ENCODE data around the gene DYRK1A.

The DYRK1A gene

DNA sequence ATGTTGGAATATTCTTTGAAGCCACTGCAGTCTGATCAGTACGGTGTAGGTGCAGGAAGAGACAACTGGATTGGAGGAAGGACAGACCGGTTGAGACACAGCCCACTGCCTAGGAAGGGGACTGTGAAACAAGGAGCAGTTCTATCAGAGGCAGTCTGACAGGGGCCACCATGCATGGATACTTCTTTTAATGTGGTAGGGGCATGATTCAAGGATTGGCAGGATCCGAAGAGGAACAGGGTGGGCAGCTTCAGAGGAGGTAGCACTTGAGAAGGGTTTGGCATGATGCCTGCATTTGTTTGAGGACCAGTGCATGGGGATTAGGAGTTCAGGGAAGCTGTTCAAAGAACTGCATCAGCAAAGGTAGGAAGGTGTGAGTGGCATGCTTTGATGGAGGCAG is 167.9 kb downstream of the DYRK1A start:
- Histone ChIP-seq H3K9me3 (ENCODE audit: control insufficient read depth, low read length) (no peaks in the 10 kb centered on the region), H3K27me3 (ENCODE audit: control insufficient read depth, insufficient read depth, low read length) (no peaks in the 10 kb centered on the region), H3K36me3 (ENCODE audit: control insufficient read depth, insufficient read depth, low read length) (no peaks in the 10 kb centered on the region), H2AFZ (no peak overlapping the region), H3K4me2 (ENCODE audit: low read length) (no peak overlapping the region), H3K4me1 (no peaks in the 10 kb centered on the region), H3K4me3 (ENCODE audit: low read depth, low read length) (no peak overlapping the region), H3K27ac (no peak overlapping the region), H3K79me2 (no peaks in the 10 kb centered on the region), H3K9ac (no peak overlapping the region)
- TF ChIP-seq, protein P1, sequence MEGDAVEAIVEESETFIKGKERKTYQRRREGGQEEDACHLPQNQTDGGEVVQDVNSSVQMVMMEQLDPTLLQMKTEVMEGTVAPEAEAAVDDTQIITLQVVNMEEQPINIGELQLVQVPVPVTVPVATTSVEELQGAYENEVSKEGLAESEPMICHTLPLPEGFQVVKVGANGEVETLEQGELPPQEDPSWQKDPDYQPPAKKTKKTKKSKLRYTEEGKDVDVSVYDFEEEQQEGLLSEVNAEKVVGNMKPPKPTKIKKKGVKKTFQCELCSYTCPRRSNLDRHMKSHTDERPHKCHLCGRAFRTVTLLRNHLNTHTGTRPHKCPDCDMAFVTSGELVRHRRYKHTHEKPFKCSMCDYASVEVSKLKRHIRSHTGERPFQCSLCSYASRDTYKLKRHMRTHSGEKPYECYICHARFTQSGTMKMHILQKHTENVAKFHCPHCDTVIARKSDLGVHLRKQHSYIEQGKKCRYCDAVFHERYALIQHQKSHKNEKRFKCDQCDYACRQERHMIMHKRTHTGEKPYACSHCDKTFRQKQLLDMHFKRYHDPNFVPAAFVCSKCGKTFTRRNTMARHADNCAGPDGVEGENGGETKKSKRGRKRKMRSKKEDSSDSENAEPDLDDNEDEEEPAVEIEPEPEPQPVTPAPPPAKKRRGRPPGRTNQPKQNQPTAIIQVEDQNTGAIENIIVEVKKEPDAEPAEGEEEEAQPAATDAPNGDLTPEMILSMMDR (IDR thresholded peaks at IDR 0.05), result no peak

DNA sequence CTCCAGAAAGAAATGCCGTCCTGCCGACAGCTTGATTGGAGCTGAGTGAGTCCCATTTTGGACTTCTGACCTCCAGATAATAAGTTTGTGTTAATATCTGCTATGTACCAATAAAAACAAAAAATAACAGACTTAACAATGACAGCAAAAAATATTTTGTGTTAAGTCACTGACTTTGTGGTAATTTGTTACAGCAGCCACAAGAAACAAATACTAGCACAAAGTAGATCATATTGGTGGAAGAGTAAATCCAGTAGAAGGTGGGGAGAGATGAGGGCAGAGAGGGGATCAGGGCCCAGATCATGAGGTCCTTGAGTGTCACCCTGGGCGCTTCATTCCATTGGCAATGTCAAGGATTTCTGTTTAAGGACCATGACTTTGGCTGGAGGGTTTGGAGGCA is 168.6 kb downstream of the DYRK1A start:
- Histone ChIP-seq H3K4me1 (no peaks in the 10 kb centered on the region), H3K4me3 (ENCODE audit: low read depth, low read length) (no peak overlapping the region), H3K9me3 (ENCODE audit: control insufficient read depth, low read length) (no peaks in the 10 kb centered on the region), H3K27me3 (ENCODE audit: control insufficient read depth, insufficient read depth, low read length) (no peaks in the 10 kb centered on the region), H3K4me2 (ENCODE audit: low read length) (no peak overlapping the region), H3K79me2 (no peaks in the 10 kb centered on the region), H2AFZ (no peak overlapping the region), H3K27ac (no peak overlapping the region), H3K9ac (no peak overlapping the region), H3K36me3 (ENCODE audit: control insufficient read depth, insufficient read depth, low read length) (no peaks in the 10 kb centered on the region)
- TF ChIP-seq, protein P1 (IDR thresholded peaks at IDR 0.05), result no peak

DNA sequence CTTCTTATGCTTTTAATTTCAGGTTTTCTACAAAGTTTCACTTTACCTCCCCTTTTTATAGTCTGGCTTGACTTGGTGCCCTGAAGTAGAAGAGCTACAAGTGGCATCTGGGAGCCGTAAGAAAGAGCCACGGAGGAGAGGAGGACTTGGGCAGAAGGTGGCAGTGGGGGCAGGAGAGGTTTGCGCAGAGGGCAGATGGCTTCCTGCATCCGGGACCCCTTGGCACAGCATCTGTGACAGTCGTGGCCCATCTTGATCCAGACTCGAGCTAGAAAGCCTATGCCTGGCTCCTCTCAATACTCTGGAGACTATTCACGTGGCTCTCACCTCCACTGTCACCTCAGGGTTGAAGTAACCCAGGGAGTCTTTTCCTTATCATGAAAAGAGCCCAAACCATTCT is 169.1 kb downstream of the DYRK1A start:
- H3K9ac ChIP-seq, result no peak overlapping the region

DNA sequence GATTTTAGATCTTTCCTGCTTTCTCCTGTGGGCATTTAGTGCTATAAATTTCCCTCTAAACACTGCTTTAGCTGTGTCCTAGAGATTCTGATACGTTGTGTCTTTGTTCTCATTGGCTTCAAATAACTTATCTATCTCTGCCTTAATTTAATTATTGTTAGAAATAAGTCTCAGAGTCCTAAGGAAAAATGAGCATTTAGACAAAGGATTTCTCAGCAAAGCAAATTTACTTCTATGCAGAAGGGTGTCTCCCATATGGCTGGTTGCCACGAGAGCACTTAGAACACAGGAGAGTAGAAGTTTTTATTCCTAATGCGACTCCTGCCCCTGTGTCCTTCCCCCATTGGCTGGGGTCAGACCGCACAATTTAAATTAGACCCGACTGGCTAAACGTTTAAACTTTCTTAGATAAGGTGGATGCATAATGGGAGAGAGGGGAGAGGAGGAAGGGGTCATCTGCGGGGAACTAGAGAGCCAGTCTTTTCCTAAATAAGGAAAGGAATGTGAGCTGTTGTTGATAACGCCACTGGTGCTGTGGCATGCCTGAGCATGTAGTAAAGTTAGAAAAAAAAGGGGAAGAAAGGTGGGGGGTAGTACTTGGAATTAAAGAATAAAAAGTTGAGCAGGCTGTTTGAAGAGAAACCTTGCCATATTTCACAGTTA is 170.2 kb downstream of the DYRK1A start:
- TF ChIP-seq, protein P1 (IDR thresholded peaks at IDR 0.05), result no peak
- H3K9ac ChIP-seq, result no peak overlapping the region
- no peak overlapping the region for H3K4me2 ChIP-seq (ENCODE audit: low read length)
- H3K4me3 ChIP-seq (ENCODE audit: low read depth, low read length), result no peak overlapping the region
- H3K9me3 ChIP-seq (ENCODE audit: control insufficient read depth, low read length), result no peaks in the 10 kb centered on the region
- H3K4me1 ChIP-seq, result no peaks in the 10 kb centered on the region
- H3K36me3 ChIP-seq (ENCODE audit: control insufficient read depth, insufficient read depth, low read length), result no peaks in the 10 kb centered on the region
- H3K27ac ChIP-seq, result no peak overlapping the region
- no peaks in the 10 kb centered on the region for H3K27me3 ChIP-seq (ENCODE audit: control insufficient read depth, insufficient read depth, low read length)
- no peaks in the 10 kb centered on the region for H3K79me2 ChIP-seq
- H2AFZ ChIP-seq, result no peak overlapping the region

More for the DNA sequence above, 169.1 kb downstream of the DYRK1A start:
- Histone ChIP-seq H3K9me3 (ENCODE audit: control insufficient read depth, low read length) (no peaks in the 10 kb centered on the region), H3K79me2 (no peaks in the 10 kb centered on the region), H3K4me3 (ENCODE audit: low read depth, low read length) (no peak overlapping the region), H3K27me3 (ENCODE audit: control insufficient read depth, insufficient read depth, low read length) (no peaks in the 10 kb centered on the region), H3K4me1 (no peaks in the 10 kb centered on the region), H3K4me2 (ENCODE audit: low read length) (no peak overlapping the region), H3K36me3 (ENCODE audit: control insufficient read depth, insufficient read depth, low read length) (no peaks in the 10 kb centered on the region), H3K27ac (no peak overlapping the region), H2AFZ (no peak overlapping the region)
- TF ChIP-seq, protein P1 (IDR thresholded peaks at IDR 0.05), result no peak

DNA sequence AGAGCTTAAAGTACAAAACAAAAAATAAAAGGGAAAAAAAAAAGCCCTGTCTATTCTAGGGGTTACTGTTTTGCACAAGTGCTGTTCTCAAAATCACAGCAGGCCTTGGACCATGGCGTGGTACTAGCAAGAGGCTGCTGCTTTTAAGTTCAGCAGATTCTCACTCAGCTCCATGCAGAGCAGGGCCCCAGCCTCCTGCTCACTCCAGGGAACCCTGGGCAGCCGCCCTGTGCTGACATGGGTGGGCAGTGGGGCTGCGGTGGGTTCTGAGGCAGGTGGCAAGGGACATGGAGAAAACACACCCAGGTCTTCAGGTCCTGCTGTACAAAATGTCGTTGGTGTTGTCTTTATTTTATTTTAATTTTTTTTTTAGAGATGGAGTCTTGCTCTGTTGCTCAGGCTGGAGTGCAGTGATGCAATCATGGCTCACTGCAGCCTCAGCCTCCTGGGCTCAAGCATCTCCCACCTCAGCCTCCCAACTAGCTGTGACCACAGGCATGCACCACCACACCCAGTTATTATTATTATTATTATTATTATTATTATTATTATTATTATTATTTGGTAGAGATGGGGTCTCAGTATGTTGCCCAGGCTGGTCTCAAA is 170.9 kb downstream of the DYRK1A start:
- no peaks in the 10 kb centered on the region for H3K36me3 ChIP-seq (ENCODE audit: control insufficient read depth, insufficient read depth, low read length)
- H3K4me1 ChIP-seq, result no peaks in the 10 kb centered on the region
- no peaks in the 10 kb centered on the region for H3K9me3 ChIP-seq (ENCODE audit: control insufficient read depth, low read length)
- no peak overlapping the region for H3K4me3 ChIP-seq (ENCODE audit: low read depth, low read length)
- no peak overlapping the region for H2AFZ ChIP-seq
- H3K27me3 ChIP-seq (ENCODE audit: control insufficient read depth, insufficient read depth, low read length), result no peaks in the 10 kb centered on the region
- no peaks in the 10 kb centered on the region for H3K79me2 ChIP-seq
- TF ChIP-seq, protein P1 (IDR thresholded peaks at IDR 0.05), result no peak
- H3K4me2 ChIP-seq (ENCODE audit: low read length), result no peak overlapping the region
- H3K9ac ChIP-seq, result no peak overlapping the region
- no peak overlapping the region for H3K27ac ChIP-seq

Data from parathyroid adenoma (tissue), 2 donors.